Thyroid gland (tissue), 4 donors: ENCODE results near the gene FAM83F. TPM values are rescaled to one million over a fixed set of nuclear protein-coding genes. Genes with fewer than 3 reads are reported as not detected.

Experiments
- DNase-seq, 2 donors: peaks; one replicate each; pipeline ENCODE4 v3.0.0-alpha.2; 2019
- H3K27ac ChIP-seq, 3 donors: fragments of 200-600 bp; sonication (generic); 1 replicate in 2 of 3; 2 replicates in 1 of 3; pipeline ENCODE4 v1.5.1; 2016 to 2019; ENCODE audit warnings: mild to moderate bottlenecking in 1 of 3, moderate library complexity in 1 of 3
- H3K27me3 ChIP-seq: fragments of 200-600 bp; sonication (generic); one replicate; pipeline ENCODE4 v1.5.1; 2019
- H3K36me3 ChIP-seq, 2 donors: fragments of 200-600 bp; sonication (generic); one replicate each; pipeline ENCODE4 v1.5.1; 2016 to 2019
- H3K4me1 ChIP-seq, 2 donors: fragments of 200-600 bp; sonication (generic); one replicate each; pipeline ENCODE4 v1.5.1; 2017 to 2019
- H3K4me3 ChIP-seq, 3 donors: fragments of 200-600 bp; sonication (generic); replicated peaks in 1 of 3; 1 replicate in 2 of 3; 2 replicates in 1 of 3; pipeline ENCODE4 v1.5.1; 2016; ENCODE audit warnings: mild to moderate bottlenecking in 1 of 3
- H3K9me3 ChIP-seq: fragments of 200-600 bp; sonication (generic); one replicate; pipeline ENCODE4 v1.5.1; 2017
- CTCF ChIP-seq, 6 experiments: fragments of 200-600 bp in 3 of 6; fragments of 450-650 bp in 3 of 6; sonication (generic) in 3 of 6; IDR thresholded peaks; one replicate each; pipeline ENCODE4 v1.5.1; 2016 to 2019; ENCODE audit warnings: antibody characterized with exemption in 6 of 6, mild to moderate bottlenecking in 2 of 6, inconsistent platforms in 1 of 6, moderate library complexity in 1 of 6
- POLR2A ChIP-seq, 2 donors: fragments of 450-650 bp; IDR thresholded peaks; one replicate each; pipeline ENCODE4 v1.6.1; 2017; ENCODE audit warnings: antibody characterized with exemption in 2 of 2, mild to moderate bottlenecking in 2 of 2, moderate library complexity in 1 of 2
- WGBS, 2 donors: methylation state at CpG; one replicate each; pipeline ENCODE4 v1.1.5; 2017; 5-methylcytosine and 5-hydroxymethylcytosine counted together
- intact Hi-C: fragments of 100-400 bp; cut with DNase I; formaldehyde crosslinking; loops from one replicate; pipeline ENCODE4 v1.15.1; 2023
- total RNA-seq, 4 donors: library from RNA; depleted of rRNA; stranded (reverse); fragments of >200 nt; gene quantifications; one replicate each; pipeline ENCODE4 v1.2.3, GENCODE V29; 2016

Gene FAM83F
- total RNA-seq, 4 donors from 2014 or later = 19.2 to 35.6 (median 26.1) TPM

GRCh38 chr22:40001800-40002577 lies 7.2 kb downstream of the FAM83F start:
- no peak overlapping the region for H3K27ac ChIP-seq
- no peak for DNase-seq
- H3K27me3 ChIP-seq = no peaks in the 10 kb centered on the region
- H3K4me1 ChIP-seq = peaks cover 43 to 86% of the 10 kb centered on the region in 2 donors
- no peak overlapping the region for H3K4me3 ChIP-seq
- 80 to 83% methylated on average over 14 of the region's 14 CpGs for WGBS, 2 donors
- intact Hi-C loops = no loop called here
- no peak for TF ChIP-seq CTCF (IDR thresholded peaks at IDR 0.05)
- no peak for TF ChIP-seq POLR2A (IDR thresholded peaks at IDR 0.05)
- no peaks in the 10 kb centered on the region for H3K9me3 ChIP-seq
- H3K36me3 ChIP-seq = no peaks in the 10 kb centered on the region

DNA sequence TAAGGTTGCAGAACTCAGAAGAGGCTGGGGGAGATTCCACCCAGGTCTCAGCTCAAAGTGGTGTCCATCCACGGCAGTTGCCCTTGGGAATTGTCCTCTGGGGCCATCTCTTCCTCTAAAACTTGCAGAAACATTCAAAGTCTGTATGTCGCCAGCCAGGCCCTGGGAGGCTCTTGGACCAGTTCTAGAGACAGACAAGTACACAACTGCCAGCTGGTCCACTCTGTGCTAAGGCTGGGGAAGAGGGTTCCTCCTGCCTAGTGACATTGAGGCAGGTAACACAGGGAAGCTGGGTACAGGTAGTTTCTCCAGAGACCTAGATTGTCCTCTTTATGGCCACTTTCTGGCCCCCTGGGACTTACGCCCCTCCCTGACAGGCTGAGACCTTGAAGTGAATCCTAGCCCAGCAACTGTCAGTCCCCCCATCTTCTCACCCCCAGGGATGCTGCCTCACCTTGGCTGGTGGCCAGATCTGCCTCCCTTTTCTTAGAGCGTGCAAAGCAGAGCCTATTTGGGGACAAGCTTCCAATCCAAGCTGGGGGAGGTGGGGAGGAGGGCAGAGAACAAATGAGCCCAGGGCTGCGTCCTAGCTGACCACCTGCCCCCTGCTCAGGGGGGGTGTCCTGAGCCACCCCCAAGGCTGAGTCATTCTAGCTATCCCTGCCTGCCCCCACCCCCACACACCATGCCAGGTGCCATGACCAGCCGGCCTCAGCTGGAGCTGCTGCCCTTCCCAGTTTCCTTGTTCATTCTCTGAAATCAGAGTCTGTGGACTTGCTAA lies 8.4 kb downstream of the FAM83F start:
- Histone ChIP-seq H3K4me3 (no peak overlapping the region), H3K27ac (peak overlapping the region in 1 of 3 donors; percentile 10), H3K9me3 (no peaks in the 10 kb centered on the region), H3K27me3 (no peaks in the 10 kb centered on the region), H3K4me1 (peaks cover 32 to 74% of the 10 kb centered on the region in 2 donors), H3K36me3 (no peaks in the 10 kb centered on the region)
- no peak for DNase-seq
- WGBS, 2 donors = 79 to 89% methylated on average over 6 of the region's 6 CpGs
- TF ChIP-seq POLR2A (IDR thresholded peaks at IDR 0.05) (no peak), CTCF (IDR thresholded peaks at IDR 0.05) (no peak)
- intact Hi-C loops = no loop called here

DNA sequence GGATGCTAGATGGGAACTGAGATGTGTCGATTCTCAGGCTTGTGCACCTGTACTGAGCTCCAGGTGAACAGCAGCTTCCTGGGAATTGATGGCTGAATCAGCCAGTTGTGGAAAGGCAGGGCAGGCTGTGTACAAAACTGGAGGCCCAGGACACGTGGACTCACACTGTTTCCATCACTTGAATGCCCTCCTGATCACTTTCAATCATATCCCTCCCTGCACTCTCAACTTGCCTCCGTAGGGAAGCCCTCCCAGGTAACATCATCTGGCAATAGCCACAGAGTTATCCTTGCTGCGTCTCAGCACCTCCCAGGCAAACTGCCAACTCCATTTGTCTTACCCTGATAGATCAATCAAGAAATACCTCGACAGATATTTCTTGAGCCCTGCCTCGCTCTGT lies 10.1 kb downstream of the FAM83F start:
- Histone ChIP-seq H3K4me1 (peaks cover 28 to 67% of the 10 kb centered on the region in 2 donors), H3K27ac (no peak overlapping the region), H3K4me3 (no peak overlapping the region), H3K27me3 (no peaks in the 10 kb centered on the region), H3K9me3 (no peaks in the 10 kb centered on the region), H3K36me3 (no peaks in the 10 kb centered on the region)
- WGBS, 2 donors = 79 to 82% methylated on average over 6 of the region's 6 CpGs
- intact Hi-C loops = no loop called here
- TF ChIP-seq POLR2A (IDR thresholded peaks at IDR 0.05) = no peak
- TF ChIP-seq CTCF (IDR thresholded peaks at IDR 0.05) = no peak
- DNase-seq = no peak

DNA sequence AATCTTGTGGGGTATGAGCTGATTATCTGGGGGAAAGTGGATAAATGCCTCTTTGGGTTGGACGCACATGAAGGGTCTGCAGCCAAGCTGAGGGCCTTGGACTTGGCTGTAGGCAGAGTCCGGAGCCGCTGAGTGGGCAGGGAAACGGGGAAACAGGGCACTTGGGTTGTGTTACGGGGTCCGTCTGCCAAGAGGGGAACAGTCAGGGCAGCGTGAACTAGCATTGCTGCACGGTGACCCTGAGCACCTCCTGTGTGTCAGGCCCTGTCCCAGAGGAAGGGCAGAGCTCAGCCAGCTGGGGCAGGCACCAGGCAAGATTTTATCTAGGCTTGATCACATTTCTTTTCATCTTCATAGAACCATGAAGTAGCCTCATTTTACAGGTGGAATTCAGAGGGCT lies 11.9 kb downstream of the FAM83F start:
- H3K9me3 ChIP-seq = no peaks in the 10 kb centered on the region
- TF ChIP-seq CTCF (IDR thresholded peaks at IDR 0.05) = no peak
- TF ChIP-seq POLR2A (IDR thresholded peaks at IDR 0.05) = no peak
- no peak overlapping the region for H3K4me3 ChIP-seq
- H3K27me3 ChIP-seq = no peaks in the 10 kb centered on the region
- H3K27ac ChIP-seq = peak overlapping the region in 2 of 3 donors; percentile 8 to 24
- 44 to 52% methylated on average over 8 of the region's 8 CpGs for WGBS, 2 donors
- no peaks in the 10 kb centered on the region for H3K36me3 ChIP-seq
- peaks cover 31 to 67% of the 10 kb centered on the region in 2 donors for H3K4me1 ChIP-seq
- intact Hi-C loops = no loop called here
- DNase-seq = peak; percentile 26 to 47
